Naive B cell (primary cell): Measurements from ENCODE around the gene RAB44. TPM values are rescaled to one million over a fixed set of nuclear protein-coding genes. Genes with fewer than 3 reads are reported as not detected.

Source experiments
- ATAC-seq, 2 donors: fragments of 150-1000 bp; cut with Tn5 transposase; 2 replicates each; pipeline ENCODE4 v1.10.0; 2021; ENCODE audit warnings: low read depth in 2 of 2, mild to moderate bottlenecking in 2 of 2, moderate library complexity in 2 of 2
- DNase-seq: peaks from one replicate; pipeline ENCODE4 v3.0.0; 2022
- H3K27ac Mint-ChIP-seq, 6 donors: one replicate each; pipeline ENCODE4 v1.8.0; 2020 to 2022; ENCODE audit warnings: mild to moderate bottlenecking in 6 of 6, mixed read lengths in 6 of 6, moderate library complexity in 5 of 6, inconsistent platforms in 2 of 6
- H3K27me3 Mint-ChIP-seq, 3 donors: one replicate each; pipeline ENCODE4 v1.8.0; 2021 to 2022; ENCODE audit warnings: mixed read lengths in 3 of 3, mild to moderate bottlenecking in 1 of 3
- H3K36me3 Mint-ChIP-seq, 2 donors: one replicate each; pipeline ENCODE4 v1.8.0; 2020 to 2022; ENCODE audit warnings: mixed read lengths in 2 of 2, inconsistent platforms in 1 of 2, mild to moderate bottlenecking in 1 of 2
- H3K4me1 Mint-ChIP-seq, 3 donors: one replicate each; pipeline ENCODE4 v1.8.0; 2020 to 2022; ENCODE audit warnings: mixed read lengths in 3 of 3, inconsistent platforms in 1 of 3, mild to moderate bottlenecking in 1 of 3, moderate library complexity in 1 of 3
- H3K4me3 Mint-ChIP-seq, 8 donors: one replicate each; pipeline ENCODE4 v1.8.0; 2020 to 2022; ENCODE audit warnings: mild to moderate bottlenecking in 8 of 8, mixed read lengths in 8 of 8, moderate library complexity in 8 of 8, inconsistent platforms in 2 of 8
- H3K9me3 Mint-ChIP-seq, 7 donors: one replicate each; pipeline ENCODE4 v1.8.0; 2020 to 2022; ENCODE audit warnings: mixed read lengths in 7 of 7, mild to moderate bottlenecking in 5 of 7, inconsistent platforms in 2 of 7, moderate library complexity in 1 of 7
- polyA plus RNA-seq, 6 donors: library from polyadenylated mRNA; unstranded; fragments of 300-500 nt; fragmentation: Illumina TruSeq; gene quantifications; one replicate each; pipeline ENCODE4 v1.2.3, GENCODE V29; 2021; ENCODE audit warnings: low read depth in 6 of 6

RAB44 gene
- polyA plus RNA-seq, 6 donors from 2014 or later, result not detected

DNA sequence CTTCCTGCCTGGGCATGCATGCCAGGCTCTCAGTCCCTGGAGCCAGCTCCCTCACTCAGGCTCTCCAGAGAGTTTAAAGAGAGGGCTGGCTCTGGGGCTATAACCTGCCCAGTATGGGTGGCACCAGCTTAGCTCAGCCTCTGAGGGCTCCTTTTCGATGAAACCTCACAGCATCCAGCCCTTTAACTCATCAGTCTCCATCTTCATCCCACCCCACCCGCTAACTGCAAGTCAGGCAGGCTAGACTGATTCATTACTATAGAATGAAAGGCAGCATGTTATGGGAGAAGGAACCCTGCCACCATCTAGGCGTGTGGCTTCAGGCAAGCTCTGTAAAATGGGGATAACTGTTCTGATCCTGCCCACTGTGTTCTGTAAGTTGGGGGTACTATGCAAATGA, 53.5 kb downstream of the RAB44 start:
- H3K9me3 Mint-ChIP-seq, result peaks cover 0 to 6% (median 3%) of the 10 kb centered on the region in 7 donors
- DNase-seq, result no peak
- peak overlapping the region in 7 of 8 donors; percentile 38 to 85 (median 67) for H3K4me3 Mint-ChIP-seq
- no peak for ATAC-seq
- peak overlapping the region in 3 of 6 donors; percentile 76 to 99 (median 87) for H3K27ac Mint-ChIP-seq
- no peaks in the 10 kb centered on the region for H3K27me3 Mint-ChIP-seq
- H3K36me3 Mint-ChIP-seq, result peaks cover 9 to 49% of the 10 kb centered on the region in 2 donors
- H3K4me1 Mint-ChIP-seq, result peaks cover 67 to 86% (median 80%) of the 10 kb centered on the region in 3 donors

DNA sequence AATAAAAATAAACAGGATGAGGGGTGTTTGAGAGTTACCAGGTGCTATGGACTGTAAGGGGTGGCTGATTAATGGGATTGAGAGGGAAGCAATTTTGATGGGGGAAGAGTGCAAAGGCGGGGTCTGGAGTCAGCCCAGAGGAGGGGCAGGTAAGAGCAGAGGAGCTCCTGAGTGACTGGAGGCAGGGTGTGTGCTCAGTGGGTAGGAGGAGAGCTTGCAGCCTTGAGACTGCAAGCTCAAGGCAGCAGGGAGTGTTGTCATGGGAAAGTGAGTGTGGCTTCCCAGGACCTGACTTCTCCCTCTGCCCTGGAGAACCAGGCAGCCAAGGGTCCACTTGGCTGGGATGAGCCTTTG, 54.2 kb downstream of the RAB44 start:
- Mint-ChIP-seq H3K27me3 (no peaks in the 10 kb centered on the region), H3K4me1 (peaks cover 69 to 88% (median 82%) of the 10 kb centered on the region in 3 donors), H3K9me3 (peaks cover 0 to 6% (median 3%) of the 10 kb centered on the region in 7 donors), H3K36me3 (peaks cover 9 to 45% of the 10 kb centered on the region in 2 donors), H3K27ac (peak overlapping the region in 3 of 6 donors; percentile 66 to 99 (median 93)), H3K4me3 (peak overlapping the region in 6 of 8 donors; percentile 24 to 93 (median 76))
- ATAC-seq (no peak), DNase-seq (no peak)

DNA sequence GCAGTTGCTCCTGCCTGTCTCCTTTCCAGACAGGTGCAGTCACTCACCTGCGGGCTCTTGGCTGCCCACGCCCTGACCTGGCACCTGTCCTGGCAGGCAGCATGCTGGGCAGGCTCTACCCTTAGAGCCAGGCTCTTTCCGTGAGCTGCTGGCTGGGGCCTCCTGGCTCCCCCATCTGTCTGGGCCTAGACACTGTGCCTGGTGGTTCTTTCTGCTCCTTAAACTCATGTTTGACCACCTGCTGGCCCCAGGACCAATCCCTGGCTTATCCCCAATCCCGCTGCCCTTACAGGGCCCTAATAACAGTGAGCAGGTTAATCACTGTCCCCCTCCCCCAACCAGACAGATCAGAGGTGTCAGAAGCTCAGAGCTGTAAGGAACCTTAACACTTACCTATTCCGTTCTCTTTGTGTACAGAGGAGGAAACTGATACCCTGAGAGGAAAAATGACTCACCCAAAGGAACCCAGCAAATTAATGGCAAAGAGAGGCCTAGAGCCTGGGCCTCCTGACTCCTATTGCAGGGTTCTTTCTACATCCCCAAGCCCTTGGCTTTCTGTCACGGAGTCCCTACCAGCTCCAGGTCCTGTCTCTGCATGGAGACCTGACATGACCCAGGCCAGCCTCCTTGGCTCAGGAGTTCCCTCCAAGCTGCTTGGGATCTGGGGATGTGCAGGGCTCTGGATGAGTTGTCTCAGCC, 54.7 kb downstream of the RAB44 start:
- no peak for ATAC-seq
- DNase-seq, result no peak
- Mint-ChIP-seq H3K27me3 (no peaks in the 10 kb centered on the region), H3K27ac (peak overlapping the region; percentile 48 to 99 (median 88)), H3K4me1 (peaks cover 69 to 89% (median 82%) of the 10 kb centered on the region in 3 donors), H3K4me3 (peak overlapping the region; percentile 22 to 93 (median 87)), H3K9me3 (peaks cover 0 to 6% (median 3%) of the 10 kb centered on the region in 7 donors), H3K36me3 (peaks cover 9 to 40% of the 10 kb centered on the region in 2 donors)

DNA sequence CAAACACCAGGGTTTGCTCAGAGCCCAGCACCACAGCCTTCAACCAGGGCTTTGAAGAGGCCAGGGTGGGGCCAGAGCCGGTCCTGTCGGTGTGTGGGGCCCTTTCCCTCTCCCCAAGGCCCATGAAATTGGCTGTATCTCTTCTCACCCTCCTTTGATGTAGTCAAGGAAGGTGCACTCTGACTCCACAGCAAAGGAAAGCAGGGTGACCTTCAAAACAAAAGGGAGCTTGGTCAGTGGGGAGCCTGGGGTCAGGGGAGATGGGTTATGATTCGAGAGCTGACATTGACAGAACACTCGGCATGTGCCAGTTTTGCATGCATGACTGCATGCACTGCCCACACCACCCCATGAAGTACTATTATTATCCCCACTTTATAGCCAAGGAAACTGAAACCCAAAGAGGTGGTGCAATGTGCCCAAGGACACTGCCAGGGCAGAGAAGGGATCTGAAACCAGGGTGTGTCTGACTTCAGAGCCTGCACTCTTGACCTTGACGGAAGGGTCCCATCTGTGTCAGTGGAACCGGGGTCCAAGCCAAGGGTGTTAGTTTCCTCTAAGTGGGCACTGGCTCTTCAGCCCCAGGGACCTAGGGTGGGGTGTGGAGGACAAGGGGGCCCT, 55.4 kb downstream of the RAB44 start:
- H3K4me1 Mint-ChIP-seq, result peaks cover 75 to 96% (median 88%) of the 10 kb centered on the region in 3 donors
- peak overlapping the region; percentile 89 to 99 (median 98) for H3K27ac Mint-ChIP-seq
- peaks cover 9 to 38% of the 10 kb centered on the region in 2 donors for H3K36me3 Mint-ChIP-seq
- H3K27me3 Mint-ChIP-seq, result no peaks in the 10 kb centered on the region
- peak; percentile 69 to 70 for ATAC-seq
- H3K9me3 Mint-ChIP-seq, result peaks cover 0 to 6% (median 3%) of the 10 kb centered on the region in 7 donors
- peak overlapping the region; percentile 80 to 93 (median 88) for H3K4me3 Mint-ChIP-seq
- peak; percentile 76 for DNase-seq

DNA sequence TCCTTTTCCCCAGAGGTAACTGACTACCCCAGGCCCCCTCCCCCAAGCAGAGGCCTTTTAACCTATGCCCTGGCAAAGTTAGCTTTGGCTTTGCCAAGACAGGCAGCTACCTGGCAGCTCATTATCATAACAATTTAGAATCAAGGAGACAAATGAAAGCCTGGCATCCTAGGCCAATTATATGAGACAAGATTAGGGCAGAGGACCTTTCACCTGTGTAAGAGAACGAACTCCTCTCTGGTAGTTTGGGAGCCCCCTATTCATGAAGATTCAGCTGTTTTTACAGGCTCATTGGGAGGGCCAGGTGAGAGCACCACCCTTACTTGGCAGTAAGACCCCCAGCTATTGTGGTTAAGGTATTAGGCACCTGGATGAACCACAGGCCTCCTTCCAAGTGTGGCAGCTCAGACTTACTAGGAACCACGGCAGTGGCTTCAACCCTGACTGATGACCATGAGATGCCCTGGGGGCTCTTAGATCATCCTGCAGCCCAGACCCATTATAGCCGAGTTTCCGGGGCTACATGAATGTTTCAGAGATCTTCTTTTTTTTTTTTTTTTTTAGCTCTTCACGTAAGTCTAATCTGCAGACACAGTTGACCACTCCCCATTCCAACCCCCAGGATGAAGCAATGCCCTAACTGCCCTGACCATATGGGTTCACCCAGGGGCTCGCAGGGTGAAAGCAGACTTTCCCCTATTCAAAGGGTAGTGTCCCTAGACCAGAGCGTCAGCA, 56.2 kb downstream of the RAB44 start:
- H3K4me1 Mint-ChIP-seq, result peaks cover 83 to 97% (median 91%) of the 10 kb centered on the region in 3 donors
- H3K36me3 Mint-ChIP-seq, result peaks cover 9 to 31% of the 10 kb centered on the region in 2 donors
- H3K27me3 Mint-ChIP-seq, result no peaks in the 10 kb centered on the region
- peak overlapping the region; percentile 89 to 99 (median 98) for H3K27ac Mint-ChIP-seq
- peak overlapping the region; percentile 80 to 93 (median 88) for H3K4me3 Mint-ChIP-seq
- DNase-seq, result no peak
- no peak for ATAC-seq
- H3K9me3 Mint-ChIP-seq, result peaks cover 0 to 5% (median 2%) of the 10 kb centered on the region in 7 donors

DNA sequence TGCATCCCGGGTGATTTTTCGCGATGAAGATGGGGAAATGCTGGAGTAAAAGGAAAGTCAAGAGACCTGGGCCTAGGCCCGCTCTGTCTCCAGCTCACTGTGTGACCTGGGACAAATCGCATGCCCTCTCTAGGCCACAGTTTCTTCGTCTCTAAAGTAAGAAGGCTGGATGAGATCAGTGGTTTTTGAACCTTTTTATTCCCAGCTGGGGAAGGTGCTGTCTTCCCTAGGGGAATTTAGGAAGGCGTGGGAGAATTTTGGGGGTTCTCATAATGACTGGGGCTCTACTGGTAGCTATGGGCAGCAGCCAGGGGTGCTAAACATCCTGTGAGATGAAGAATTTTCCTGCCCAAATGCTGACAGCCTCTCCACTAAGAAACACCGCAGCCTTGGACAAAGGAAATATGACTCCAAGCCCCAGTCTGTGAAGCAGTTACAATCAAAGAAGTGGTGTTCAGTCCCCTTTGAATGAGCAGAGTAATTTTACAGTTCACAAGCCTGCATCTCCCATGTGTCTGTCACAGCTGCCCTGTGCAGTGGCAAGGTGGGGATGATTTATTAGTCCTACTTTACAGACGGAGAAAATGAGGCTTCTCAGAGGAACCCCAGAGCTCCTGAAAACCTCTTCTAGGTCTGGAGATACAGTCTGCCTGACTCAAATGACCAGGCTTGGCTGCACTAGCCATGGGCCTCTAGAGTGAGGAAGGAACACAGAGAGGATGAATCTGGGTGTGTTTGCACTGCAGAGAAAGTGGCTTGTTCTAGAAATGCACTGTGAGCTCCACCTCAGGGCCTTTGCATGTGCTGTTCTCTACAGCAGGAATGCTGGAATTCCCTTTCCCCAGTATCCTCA, 57.2 kb downstream of the RAB44 start:
- Mint-ChIP-seq H3K9me3 (peaks cover 0 to 5% (median 0%) of the 10 kb centered on the region in 7 donors), H3K36me3 (peaks cover 4 to 23% of the 10 kb centered on the region in 2 donors), H3K4me3 (peak overlapping the region; percentile 80 to 93 (median 90)), H3K4me1 (peaks cover 82 to 96% (median 94%) of the 10 kb centered on the region in 3 donors), H3K27me3 (no peaks in the 10 kb centered on the region), H3K27ac (peak overlapping the region; percentile 90 to 99 (median 96))
- DNase-seq (no peak), ATAC-seq (no peak)

DNA sequence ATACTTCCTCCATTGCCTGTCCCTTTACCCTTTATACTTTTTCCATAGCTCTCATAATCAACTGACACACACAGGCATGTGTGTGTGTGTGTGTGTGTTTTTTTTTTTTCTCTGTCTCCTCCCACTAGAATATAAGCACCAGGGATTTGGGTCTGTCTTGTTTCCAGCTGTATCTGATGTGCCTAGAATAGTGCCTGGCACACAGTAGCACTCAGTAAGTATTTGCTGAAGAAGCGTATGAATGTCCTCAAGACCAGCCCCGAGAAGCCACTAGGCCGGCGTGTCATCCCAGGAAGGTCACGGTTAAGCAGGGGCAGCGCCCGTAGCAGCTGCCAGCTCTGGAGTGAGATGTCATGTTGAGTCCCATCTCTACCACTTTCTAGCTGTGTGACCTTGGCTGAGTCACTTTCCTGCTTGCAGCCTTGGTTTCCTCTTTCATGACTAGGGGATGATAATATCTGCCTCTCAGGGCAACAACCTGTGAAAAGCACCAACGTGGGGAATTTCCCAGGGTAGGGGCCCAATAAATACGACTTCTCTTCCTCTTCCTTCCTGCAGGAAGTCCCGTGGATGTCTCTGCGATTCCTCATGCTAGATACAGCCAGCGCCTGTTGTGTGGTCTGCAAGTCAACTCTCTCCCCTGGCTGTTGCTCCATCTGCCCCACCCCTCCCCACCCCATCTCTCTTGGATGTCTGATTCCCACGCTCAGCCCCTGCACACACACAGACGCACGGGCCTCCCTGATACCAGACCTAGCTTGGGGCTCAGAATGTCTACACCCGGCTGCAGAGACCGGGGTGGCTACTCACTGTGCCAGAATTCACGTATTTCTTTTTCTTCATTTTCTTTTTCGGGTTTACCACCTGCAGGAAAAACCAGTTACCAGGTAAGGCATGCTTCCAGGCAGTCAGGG, 58.1 kb downstream of the RAB44 start:
- H3K4me3 Mint-ChIP-seq, result peak overlapping the region; percentile 79 to 93 (median 90)

DNA sequence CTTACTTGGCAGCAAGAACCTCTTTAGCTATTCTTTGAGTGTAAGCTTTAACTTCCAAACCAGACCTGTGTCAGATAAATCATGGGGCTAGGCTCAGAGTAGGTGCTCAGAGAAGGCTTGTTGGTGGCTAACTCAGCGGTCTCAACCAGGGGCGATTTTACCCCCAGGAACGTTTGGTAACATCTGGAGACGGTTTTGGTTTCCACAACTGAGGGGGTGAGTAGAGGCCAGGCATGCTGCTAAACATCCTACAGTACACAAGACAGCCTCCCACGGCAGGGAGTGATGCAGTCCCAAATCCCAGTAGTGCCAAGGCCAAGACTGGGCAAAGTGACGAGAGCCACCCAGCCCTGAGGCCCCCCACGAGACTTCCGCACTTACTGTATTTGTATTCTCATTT, 59.2 kb downstream of the RAB44 start:
- Mint-ChIP-seq H3K36me3 (peaks cover 4 to 14% of the 10 kb centered on the region in 2 donors), H3K27ac (peak overlapping the region; percentile 90 to 99 (median 96)), H3K4me3 (peak overlapping the region; percentile 79 to 93 (median 90)), H3K27me3 (no peaks in the 10 kb centered on the region), H3K4me1 (peaks cover 69 to 78% (median 77%) of the 10 kb centered on the region in 3 donors), H3K9me3 (peaks cover 0 to 5% (median 0%) of the 10 kb centered on the region in 7 donors)
- no peak for ATAC-seq
- peak; percentile 28 for DNase-seq

More for the DNA sequence above, 58.1 kb downstream of the RAB44 start:
- peak overlapping the region; percentile 90 to 99 (median 96) for H3K27ac Mint-ChIP-seq
- ATAC-seq (peak; percentile 54 to 60), DNase-seq (peak; percentile 77)
- H3K4me1 Mint-ChIP-seq, result peaks cover 75 to 87% (median 86%) of the 10 kb centered on the region in 3 donors
- H3K27me3 Mint-ChIP-seq, result no peaks in the 10 kb centered on the region
- peaks cover 0 to 5% (median 0%) of the 10 kb centered on the region in 7 donors for H3K9me3 Mint-ChIP-seq
- H3K36me3 Mint-ChIP-seq, result peaks cover 4 to 23% of the 10 kb centered on the region in 2 donors

DNA sequence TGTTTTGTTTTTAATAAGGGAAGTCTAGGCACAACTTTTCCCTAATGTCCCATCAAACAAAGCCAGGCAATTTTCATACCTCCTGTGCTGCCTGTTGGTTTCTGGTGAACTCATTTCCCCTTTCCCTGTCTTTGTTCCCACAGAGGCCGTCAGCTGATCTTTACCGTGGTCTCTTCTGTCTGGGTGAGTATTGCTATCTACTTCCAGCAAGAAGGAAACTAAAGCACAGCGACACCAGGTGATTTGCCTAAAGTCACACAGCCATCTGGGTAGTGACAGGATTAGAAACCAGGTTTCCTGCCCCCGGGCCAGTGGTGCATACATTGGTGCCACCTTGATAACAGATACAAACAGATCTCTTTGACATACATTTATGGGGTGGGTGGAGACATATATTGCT, 59.6 kb downstream of the RAB44 start:
- Mint-ChIP-seq H3K36me3 (peaks cover 4 to 11% of the 10 kb centered on the region in 2 donors), H3K4me3 (peak overlapping the region; percentile 79 to 93 (median 90)), H3K4me1 (peaks cover 66 to 74% (median 73%) of the 10 kb centered on the region in 3 donors), H3K27ac (peak overlapping the region; percentile 90 to 99 (median 96)), H3K27me3 (no peaks in the 10 kb centered on the region), H3K9me3 (peaks cover 0 to 5% (median 0%) of the 10 kb centered on the region in 7 donors)
- DNase-seq (peak; percentile 58), ATAC-seq (peak; percentile 21 to 24)

DNA sequence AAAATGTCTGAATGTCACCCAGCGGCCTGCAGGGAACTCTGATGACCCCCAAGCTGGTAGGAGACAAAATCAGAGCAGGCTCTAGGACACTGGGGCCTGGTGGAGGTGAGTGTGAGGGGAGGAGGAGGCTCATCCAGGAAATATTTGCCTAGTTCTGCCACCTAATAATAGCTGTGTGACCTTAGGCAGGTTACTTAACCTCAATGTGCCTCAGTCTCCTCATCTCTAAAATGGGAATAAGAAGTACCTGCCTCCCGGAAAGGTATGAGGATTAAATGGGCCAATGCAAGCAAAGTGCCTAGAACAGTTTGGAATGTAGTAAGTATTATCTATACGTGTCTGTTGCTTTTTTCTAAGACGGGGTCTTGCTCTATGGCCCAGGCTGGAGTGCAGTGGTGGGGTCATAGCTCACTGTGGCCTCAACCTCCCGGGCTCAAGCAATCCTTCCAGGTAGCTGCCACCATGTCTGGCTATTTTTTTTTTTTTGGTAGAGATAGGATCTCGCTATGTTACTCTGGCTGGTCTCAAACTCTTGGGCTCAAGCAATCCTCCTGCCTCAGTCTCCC, 60.4 kb downstream of the RAB44 start:
- DNase-seq (no peak), ATAC-seq (no peak)
- peaks cover 58 to 65% (median 65%) of the 10 kb centered on the region in 3 donors for H3K4me1 Mint-ChIP-seq
- H3K9me3 Mint-ChIP-seq, result peaks cover 0 to 5% (median 0%) of the 10 kb centered on the region in 7 donors
- peak overlapping the region; percentile 79 to 93 (median 90) for H3K4me3 Mint-ChIP-seq
- peak overlapping the region; percentile 90 to 99 (median 96) for H3K27ac Mint-ChIP-seq
- H3K36me3 Mint-ChIP-seq, result peaks cover 4 to 11% of the 10 kb centered on the region in 2 donors
- H3K27me3 Mint-ChIP-seq, result no peaks in the 10 kb centered on the region

DNA sequence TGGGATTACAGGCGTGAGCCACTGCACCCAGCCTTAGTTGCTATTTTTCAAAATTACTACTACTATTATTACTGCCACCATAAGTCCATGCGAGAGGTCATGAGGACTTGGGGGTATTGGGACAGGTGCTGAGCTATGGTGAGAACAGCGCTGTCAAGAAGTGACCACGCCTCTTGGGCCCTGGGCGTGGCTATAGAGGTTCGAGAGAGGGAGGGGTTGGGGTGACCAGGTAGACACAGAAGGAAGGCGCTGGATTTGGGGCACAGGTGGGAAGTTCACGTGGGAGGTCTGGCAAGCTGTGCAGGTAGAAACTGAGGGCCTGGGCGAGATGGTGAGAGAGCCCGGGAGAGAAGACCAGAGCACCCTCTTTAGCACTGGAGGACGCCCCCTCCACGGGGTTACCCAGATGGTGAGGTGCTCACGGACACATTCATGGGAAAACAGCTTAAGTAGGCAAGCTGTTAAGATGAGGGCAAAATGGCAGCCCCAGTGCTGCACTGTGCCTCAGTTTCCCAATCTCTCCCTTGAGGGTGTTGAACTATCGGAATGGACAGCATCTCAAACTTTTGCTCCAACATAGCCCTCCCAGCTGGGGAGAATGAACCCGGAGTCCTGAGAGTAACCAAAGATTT, 61.0 kb downstream of the RAB44 start:
- no peaks in the 10 kb centered on the region for H3K27me3 Mint-ChIP-seq
- H3K36me3 Mint-ChIP-seq, result peaks cover 4 to 11% of the 10 kb centered on the region in 2 donors
- H3K4me1 Mint-ChIP-seq, result peaks cover 52 to 59% (median 59%) of the 10 kb centered on the region in 3 donors
- H3K27ac Mint-ChIP-seq, result peak overlapping the region; percentile 75 to 99 (median 96)
- peak overlapping the region in 6 of 8 donors; percentile 59 to 93 (median 88) for H3K4me3 Mint-ChIP-seq
- ATAC-seq, result peak in 1 of 2 donors; percentile 13
- DNase-seq, result no peak
- H3K9me3 Mint-ChIP-seq, result peaks cover 0 to 5% (median 0%) of the 10 kb centered on the region in 7 donors
